Thoracic aorta (tissue), 2 donors: ENCODE data around the gene YOD1. TPM values are rescaled to one million over a fixed set of nuclear protein-coding genes. Genes with fewer than 3 reads are reported as not detected.

Source experiments
- ATAC-seq: fragments of 150-250 bp; one replicate; pipeline ENCODE4 v1.8.0; 2017; ENCODE audit warnings: low read depth; ENCODE audit not compliant: insufficient number of reproducible peaks, low FRiP score
- DNase-seq: peaks from one replicate; pipeline ENCODE4 v3.0.0-alpha.2; 2020; ENCODE audit warnings: low spot score
- H3K27ac ChIP-seq, 2 donors: fragments of 200-600 bp; sonication (generic); 1 replicate in 1 of 2; 2 replicates in 1 of 2; pipeline ENCODE4 v1.5.1; 2016; ENCODE audit warnings: mild to moderate bottlenecking in 2 of 2, moderate library complexity in 2 of 2
- H3K27me3 ChIP-seq: fragments of 200-600 bp; sonication (generic); replicated peaks from 2 replicates; pipeline ENCODE4 v1.6.0; 2016; ENCODE audit warnings: mild to moderate bottlenecking; ENCODE audit not compliant: insufficient read depth
- H3K36me3 ChIP-seq: fragments of 200-600 bp; sonication (generic); one replicate; pipeline ENCODE4 v1.5.1; 2016
- H3K4me1 ChIP-seq, 2 donors: fragments of 200-600 bp; sonication (generic); 1 replicate in 1 of 2; 2 replicates in 1 of 2; pipeline versions ENCODE4 v1.5.1 to v1.6.0; 2016; ENCODE audit warnings: low read depth in 2 of 2, mild to moderate bottlenecking in 1 of 2; ENCODE audit not compliant: control insufficient read depth in 1 of 2
- H3K4me3 ChIP-seq: fragments of 200-600 bp; sonication (generic); 2 replicates; pipeline ENCODE4 v1.5.1; 2016; ENCODE audit warnings: mild to moderate bottlenecking
- H3K9me3 ChIP-seq: fragments of 200-600 bp; sonication (generic); 2 replicates; pipeline ENCODE4 v1.5.1; 2016
- total RNA-seq, 2 donors: library from RNA; depleted of rRNA; stranded (reverse); fragments of >200 nt; gene quantifications; one replicate each; pipeline versions ENCODE4 v1.1.0 to v1.2.3, GENCODE V29; 2016
- TF ChIP-seq, protein P1 (sequence below): fragments of 200-600 bp; sonication (generic); IDR thresholded peaks from one replicate; pipeline ENCODE4 v1.5.1; 2019; ENCODE audit warnings: antibody characterized with exemption

Gene YOD1
- total RNA-seq, 2 donors from 2014 or later = 3.8 to 8.4 TPM

DNA sequence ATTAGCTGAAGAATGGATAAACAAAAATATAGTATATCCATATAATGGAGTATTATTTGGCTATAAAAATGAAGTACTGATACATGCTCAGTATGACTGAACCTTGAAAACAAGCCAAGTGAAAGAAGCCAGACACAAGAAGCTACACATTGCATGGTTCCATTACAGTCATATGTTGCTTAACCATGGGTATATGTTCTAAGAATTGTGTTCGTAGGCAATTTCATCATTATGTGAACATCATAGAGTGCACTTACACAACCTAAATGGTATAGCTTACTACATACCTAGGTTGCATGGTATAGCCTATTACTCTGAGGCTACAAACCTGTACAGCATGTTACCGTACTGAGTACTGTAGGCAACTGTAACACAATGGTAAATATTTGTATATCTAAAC, 52.2 kb downstream of the YOD1 start:
- Histone ChIP-seq H3K36me3 (no peaks in the 10 kb centered on the region), H3K4me1 (no peaks in the 10 kb centered on the region), H3K4me3 (no peak overlapping the region), H3K27me3 (no peaks in the 10 kb centered on the region), H3K27ac (no peak overlapping the region), H3K9me3 (no peaks in the 10 kb centered on the region)
- TF ChIP-seq, protein P1, sequence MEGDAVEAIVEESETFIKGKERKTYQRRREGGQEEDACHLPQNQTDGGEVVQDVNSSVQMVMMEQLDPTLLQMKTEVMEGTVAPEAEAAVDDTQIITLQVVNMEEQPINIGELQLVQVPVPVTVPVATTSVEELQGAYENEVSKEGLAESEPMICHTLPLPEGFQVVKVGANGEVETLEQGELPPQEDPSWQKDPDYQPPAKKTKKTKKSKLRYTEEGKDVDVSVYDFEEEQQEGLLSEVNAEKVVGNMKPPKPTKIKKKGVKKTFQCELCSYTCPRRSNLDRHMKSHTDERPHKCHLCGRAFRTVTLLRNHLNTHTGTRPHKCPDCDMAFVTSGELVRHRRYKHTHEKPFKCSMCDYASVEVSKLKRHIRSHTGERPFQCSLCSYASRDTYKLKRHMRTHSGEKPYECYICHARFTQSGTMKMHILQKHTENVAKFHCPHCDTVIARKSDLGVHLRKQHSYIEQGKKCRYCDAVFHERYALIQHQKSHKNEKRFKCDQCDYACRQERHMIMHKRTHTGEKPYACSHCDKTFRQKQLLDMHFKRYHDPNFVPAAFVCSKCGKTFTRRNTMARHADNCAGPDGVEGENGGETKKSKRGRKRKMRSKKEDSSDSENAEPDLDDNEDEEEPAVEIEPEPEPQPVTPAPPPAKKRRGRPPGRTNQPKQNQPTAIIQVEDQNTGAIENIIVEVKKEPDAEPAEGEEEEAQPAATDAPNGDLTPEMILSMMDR = no peak
- DNase-seq (no peak), ATAC-seq (no peak)

Other genes with a start within 250 kb of the YOD1 start
- gene IL20, start 185.6 kb downstream of the YOD1 start, total RNA-seq = not detected
- gene IL24, start 153.8 kb downstream of the YOD1 start, total RNA-seq = not detected
- gene FCMR, start 129.3 kb downstream of the YOD1 start, total RNA-seq = 1 to 10 TPM in 1 of 2 donors, not detected in 1; 5.4 TPM
- 1 to 10 TPM in 1 of 2 donors, not detected in 1; 7.7 TPM for gene PIGR, start 104.7 kb downstream of the YOD1 start, total RNA-seq
- not detected for gene FCAMR, start 80.7 kb downstream of the YOD1 start, total RNA-seq
- 1 to 10 TPM in 1 of 2 donors, under 1 TPM in 1; 0.14 to 1.3 TPM for gene C1orf116, start 18.5 kb downstream of the YOD1 start, total RNA-seq
- 1 to 10 TPM; 6.4 to 8.5 TPM for gene PFKFB2, start 2.1 kb upstream of the YOD1 start, total RNA-seq
- 1 to 10 TPM in 1 of 2 donors, under 1 TPM in 1; 0.54 to 3.7 TPM for gene C4BPB, start 37.7 kb upstream of the YOD1 start, total RNA-seq
- under 1 TPM in 1 of 2 donors, not detected in 1; 0.71 TPM for gene C4BPA, start 53.0 kb upstream of the YOD1 start, total RNA-seq